ENCODE measurements around the gene RGS7. TPM values are rescaled to one million over a fixed set of nuclear protein-coding genes. Genes with fewer than 3 reads are reported as not detected.

RGS7 gene
- total RNA-seq, 1 donor from 2014 or later, result 16.0 TPM

- DNase-seq, result no peak
- TF ChIP-seq CTCF (IDR thresholded peaks at IDR 0.05; ENCODE audit: partially characterized antibody, unreplicated experiment), result no peak
- peaks cover 2% of the 10 kb centered on the region for H3K9me3 Mint-ChIP-seq (ENCODE audit: unreplicated experiment)
- peaks cover 13% of the 10 kb centered on the region for H3K36me3 Mint-ChIP-seq (ENCODE audit: unreplicated experiment)
- H3K4me3 Mint-ChIP-seq (ENCODE audit: unreplicated experiment), result no peak overlapping the region
- no peak overlapping the region for H3K27ac Mint-ChIP-seq (ENCODE audit: unreplicated experiment)
- peaks cover 2% of the 10 kb centered on the region for H3K4me1 Mint-ChIP-seq (ENCODE audit: low read depth, unreplicated experiment)
- H3K27me3 Mint-ChIP-seq (ENCODE audit: unreplicated experiment), result no peaks in the 10 kb centered on the region
Observed at GRCh38 chr1:240936911-240937668, 419.9 kb downstream of the RGS7 start.

- Mint-ChIP-seq H3K9me3 (ENCODE audit: unreplicated experiment) (peaks cover 2% of the 10 kb centered on the region), H3K27me3 (ENCODE audit: unreplicated experiment) (no peaks in the 10 kb centered on the region), H3K36me3 (ENCODE audit: unreplicated experiment) (peaks cover 13% of the 10 kb centered on the region), H3K4me3 (ENCODE audit: unreplicated experiment) (no peak overlapping the region), H3K27ac (ENCODE audit: unreplicated experiment) (no peak overlapping the region), H3K4me1 (ENCODE audit: low read depth, unreplicated experiment) (no peaks in the 10 kb centered on the region)
- no peak for DNase-seq
- TF ChIP-seq CTCF (IDR thresholded peaks at IDR 0.05; ENCODE audit: partially characterized antibody, unreplicated experiment), result no peak
Observed at GRCh38 chr1:240935920-240936319, 421.1 kb downstream of the RGS7 start.

- H3K4me1 Mint-ChIP-seq (ENCODE audit: low read depth, unreplicated experiment), result no peaks in the 10 kb centered on the region
- no peak overlapping the region for H3K4me3 Mint-ChIP-seq (ENCODE audit: unreplicated experiment)
- no peak for TF ChIP-seq CTCF (IDR thresholded peaks at IDR 0.05; ENCODE audit: partially characterized antibody, unreplicated experiment)
- H3K36me3 Mint-ChIP-seq (ENCODE audit: unreplicated experiment), result no peaks in the 10 kb centered on the region
- no peak for DNase-seq
- no peaks in the 10 kb centered on the region for H3K9me3 Mint-ChIP-seq (ENCODE audit: unreplicated experiment)
- no peak overlapping the region for H3K27ac Mint-ChIP-seq (ENCODE audit: unreplicated experiment)
- H3K27me3 Mint-ChIP-seq (ENCODE audit: unreplicated experiment), result peaks cover 3% of the 10 kb centered on the region
Observed at GRCh38 chr1:240931031-240931430, 426.0 kb downstream of the RGS7 start.

- H3K9me3 Mint-ChIP-seq (ENCODE audit: unreplicated experiment), result no peaks in the 10 kb centered on the region
- no peak for DNase-seq
- no peaks in the 10 kb centered on the region for H3K4me1 Mint-ChIP-seq (ENCODE audit: low read depth, unreplicated experiment)
- no peak for TF ChIP-seq CTCF (IDR thresholded peaks at IDR 0.05; ENCODE audit: partially characterized antibody, unreplicated experiment)
- peaks cover 3% of the 10 kb centered on the region for H3K27me3 Mint-ChIP-seq (ENCODE audit: unreplicated experiment)
- H3K27ac Mint-ChIP-seq (ENCODE audit: unreplicated experiment), result no peak overlapping the region
- no peaks in the 10 kb centered on the region for H3K36me3 Mint-ChIP-seq (ENCODE audit: unreplicated experiment)
- H3K4me3 Mint-ChIP-seq (ENCODE audit: unreplicated experiment), result no peak overlapping the region
Observed at GRCh38 chr1:240928265-240928664, 428.7 kb downstream of the RGS7 start.

- no peak for TF ChIP-seq CTCF (IDR thresholded peaks at IDR 0.05; ENCODE audit: partially characterized antibody, unreplicated experiment)
- peaks cover 3% of the 10 kb centered on the region for H3K27me3 Mint-ChIP-seq (ENCODE audit: unreplicated experiment)
- no peak for DNase-seq
- no peaks in the 10 kb centered on the region for H3K36me3 Mint-ChIP-seq (ENCODE audit: unreplicated experiment)
- H3K9me3 Mint-ChIP-seq (ENCODE audit: unreplicated experiment), result peaks cover 2% of the 10 kb centered on the region
- no peak overlapping the region for H3K27ac Mint-ChIP-seq (ENCODE audit: unreplicated experiment)
- no peak overlapping the region for H3K4me3 Mint-ChIP-seq (ENCODE audit: unreplicated experiment)
- H3K4me1 Mint-ChIP-seq (ENCODE audit: low read depth, unreplicated experiment), result no peaks in the 10 kb centered on the region
Observed at GRCh38 chr1:240927821-240928220, 429.2 kb downstream of the RGS7 start.
